Measurements from ENCODE around the gene COL9A3.

COL9A3 gene

GRCh38 chr20:62864207-62864606 is 47.4 kb downstream of the COL9A3 start:
- H3K27ac ChIP-seq (ENCODE audit: low read length, poor library complexity, severe bottlenecking), result no peak overlapping the region
- no peak overlapping the region for H3K14ac ChIP-seq (ENCODE audit: low read length in 2 of 2)
- no peaks in the 10 kb centered on the region for H3K9me3 ChIP-seq (ENCODE audit: control insufficient read depth, low read length)
- H3K27me3 ChIP-seq (ENCODE audit: control insufficient read depth in 1 of 2, insufficient read depth in 1 of 2, low read length in 2 of 2), result no peaks in the 10 kb centered on the region
- no peak overlapping the region for H2BK5ac ChIP-seq (ENCODE audit: low read depth, low read length, poor library complexity, severe bottlenecking)
- peaks cover 7% of the 10 kb centered on the region for H3K79me1 ChIP-seq (replicated peaks; ENCODE audit: low read length, poor library complexity, severe bottlenecking)
- no peak overlapping the region for H3K4me3 ChIP-seq (ENCODE audit: insufficient read depth in 1 of 2, low read depth in 1 of 2, low read length in 2 of 2)
- peaks cover 16% of the 10 kb centered on the region for H3K4me1 ChIP-seq (ENCODE audit: control insufficient read depth, insufficient read depth, low read depth, low read length)
- no peaks in the 10 kb centered on the region for H3K36me3 ChIP-seq (ENCODE audit: control insufficient read depth in 1 of 2, insufficient read depth in 2 of 2, low read depth in 1 of 2, low read length in 2 of 2)
- H3K4me2 ChIP-seq (ENCODE audit: low read length, poor library complexity, severe bottlenecking), result no peak overlapping the region
- no peak overlapping the region for H2AK5ac ChIP-seq (ENCODE audit: low read length, severe bottlenecking)
- H3K18ac ChIP-seq (ENCODE audit: low read depth in 1 of 2, low read length in 2 of 2), result no peak overlapping the region
- WGBS, result 98% methylated on average over 4 of the region's 7 CpGs
- H3K4ac ChIP-seq (ENCODE audit: low read depth in 1 of 2, low read length in 2 of 2), result no peak overlapping the region
- no peak overlapping the region for H3K23ac ChIP-seq (ENCODE audit: low read length in 2 of 2)
- no peak overlapping the region for H2AFZ ChIP-seq (ENCODE audit: low read depth, low read length)
- H3K9ac ChIP-seq (ENCODE audit: low read length), result no peak overlapping the region
- H4K8ac ChIP-seq (ENCODE audit: low read length), result no peak overlapping the region
- H2BK15ac ChIP-seq (ENCODE audit: low read depth, poor library complexity, severe bottlenecking), result no peak overlapping the region
- H2BK120ac ChIP-seq (ENCODE audit: low read depth, low read length), result no peak overlapping the region
- no peak overlapping the region for H4K91ac ChIP-seq (ENCODE audit: low read length)
- no peak overlapping the region for H2BK12ac ChIP-seq (ENCODE audit: low read length in 2 of 2)
- no peak for DNase-seq

GRCh38 chr20:62872184-62872847 is 55.5 kb downstream of the COL9A3 start:
- Histone ChIP-seq H2AK5ac (ENCODE audit: low read length, severe bottlenecking) (no peak overlapping the region), H3K14ac (ENCODE audit: low read length in 2 of 2) (peak overlapping the region in 1 of 2 experiments; percentile 5), H3K27ac (ENCODE audit: low read length, poor library complexity, severe bottlenecking) (no peak overlapping the region), H3K36me3 (ENCODE audit: control insufficient read depth in 1 of 2, insufficient read depth in 2 of 2, low read depth in 1 of 2, low read length in 2 of 2) (peaks cover 0 to 8% of the 10 kb centered on the region in 2 experiments), H3K27me3 (ENCODE audit: control insufficient read depth in 1 of 2, insufficient read depth in 1 of 2, low read length in 2 of 2) (no peaks in the 10 kb centered on the region), H4K91ac (ENCODE audit: low read length) (no peak overlapping the region), H4K8ac (ENCODE audit: low read length) (no peak overlapping the region), H3K4me1 (ENCODE audit: control insufficient read depth, insufficient read depth, low read depth, low read length) (peaks cover 14% of the 10 kb centered on the region), H2BK120ac (ENCODE audit: low read depth, low read length) (no peak overlapping the region), H3K9me3 (ENCODE audit: control insufficient read depth, low read length) (no peaks in the 10 kb centered on the region), H3K4me2 (ENCODE audit: low read length, poor library complexity, severe bottlenecking) (no peak overlapping the region), H3K18ac (ENCODE audit: low read depth in 1 of 2, low read length in 2 of 2) (no peak overlapping the region), H2BK12ac (ENCODE audit: low read length in 2 of 2) (no peak overlapping the region), H3K23ac (ENCODE audit: low read length in 2 of 2) (no peak overlapping the region), H3K4me3 (ENCODE audit: insufficient read depth in 1 of 2, low read depth in 1 of 2, low read length in 2 of 2) (no peak overlapping the region), H2BK5ac (ENCODE audit: low read depth, low read length, poor library complexity, severe bottlenecking) (no peak overlapping the region), H2BK15ac (ENCODE audit: low read depth, poor library complexity, severe bottlenecking) (no peak overlapping the region), H3K9ac (ENCODE audit: low read length) (no peak overlapping the region), H3K4ac (ENCODE audit: low read depth in 1 of 2, low read length in 2 of 2) (no peak overlapping the region), H3K79me1 (replicated peaks; ENCODE audit: low read length, poor library complexity, severe bottlenecking) (no peaks in the 10 kb centered on the region), H2AFZ (ENCODE audit: low read depth, low read length) (no peak overlapping the region)
- WGBS, result 96% methylated on average over 18 of the region's 18 CpGs
- no peak for DNase-seq

- no peak overlapping the region for H2BK120ac ChIP-seq (ENCODE audit: low read depth, low read length)
- no peaks in the 10 kb centered on the region for H3K9me3 ChIP-seq (ENCODE audit: control insufficient read depth, low read length)
- H2BK5ac ChIP-seq (ENCODE audit: low read depth, low read length, poor library complexity, severe bottlenecking), result no peak overlapping the region
- no peak overlapping the region for H2AK5ac ChIP-seq (ENCODE audit: low read length, severe bottlenecking)
- H3K14ac ChIP-seq (ENCODE audit: low read length in 2 of 2), result no peak overlapping the region
- no peak overlapping the region for H3K4ac ChIP-seq (ENCODE audit: low read depth in 1 of 2, low read length in 2 of 2)
- H2AFZ ChIP-seq (ENCODE audit: low read depth, low read length), result no peak overlapping the region
- H4K91ac ChIP-seq (ENCODE audit: low read length), result no peak overlapping the region
- H3K4me3 ChIP-seq (ENCODE audit: insufficient read depth in 1 of 2, low read depth in 1 of 2, low read length in 2 of 2), result no peak overlapping the region
- H4K8ac ChIP-seq (ENCODE audit: low read length), result no peak overlapping the region
- no peaks in the 10 kb centered on the region for H3K79me1 ChIP-seq (replicated peaks; ENCODE audit: low read length, poor library complexity, severe bottlenecking)
- no peak overlapping the region for H3K27ac ChIP-seq (ENCODE audit: low read length, poor library complexity, severe bottlenecking)
- no peak overlapping the region for H3K18ac ChIP-seq (ENCODE audit: low read depth in 1 of 2, low read length in 2 of 2)
- DNase-seq, result no peak
- H3K9ac ChIP-seq (ENCODE audit: low read length), result no peak overlapping the region
- no peak overlapping the region for H2BK15ac ChIP-seq (ENCODE audit: low read depth, poor library complexity, severe bottlenecking)
- peak overlapping the region in 1 of 2 experiments; percentile 46 for H2BK12ac ChIP-seq (ENCODE audit: low read length in 2 of 2)
- H3K4me1 ChIP-seq (ENCODE audit: control insufficient read depth, insufficient read depth, low read depth, low read length), result peaks cover 16% of the 10 kb centered on the region
- no peaks in the 10 kb centered on the region for H3K27me3 ChIP-seq (ENCODE audit: control insufficient read depth in 1 of 2, insufficient read depth in 1 of 2, low read length in 2 of 2)
- 97% methylated on average over 6 of the region's 6 CpGs for WGBS
- H3K36me3 ChIP-seq (ENCODE audit: control insufficient read depth in 1 of 2, insufficient read depth in 2 of 2, low read depth in 1 of 2, low read length in 2 of 2), result peaks cover 0 to 9% of the 10 kb centered on the region in 2 experiments
- H3K23ac ChIP-seq (ENCODE audit: low read length in 2 of 2), result no peak overlapping the region
- no peak overlapping the region for H3K4me2 ChIP-seq (ENCODE audit: low read length, poor library complexity, severe bottlenecking)
These were observed 56.0 kb downstream of the COL9A3 start for GRCh38 chr20:62872862-62873261.

GRCh38 chr20:62873280-62873679 is 56.4 kb downstream of the COL9A3 start:
- no peak for DNase-seq
- 45% methylated on average over 3 of the region's 7 CpGs for WGBS
- Histone ChIP-seq H2BK12ac (ENCODE audit: low read length in 2 of 2) (peak overlapping the region in 1 of 2 experiments; percentile 46), H3K23ac (ENCODE audit: low read length in 2 of 2) (no peak overlapping the region), H2BK15ac (ENCODE audit: low read depth, poor library complexity, severe bottlenecking) (no peak overlapping the region), H3K9ac (ENCODE audit: low read length) (no peak overlapping the region), H2BK120ac (ENCODE audit: low read depth, low read length) (no peak overlapping the region), H4K8ac (ENCODE audit: low read length) (no peak overlapping the region), H3K36me3 (ENCODE audit: control insufficient read depth in 1 of 2, insufficient read depth in 2 of 2, low read depth in 1 of 2, low read length in 2 of 2) (peaks cover 2 to 9% of the 10 kb centered on the region in 2 experiments), H3K14ac (ENCODE audit: low read length in 2 of 2) (no peak overlapping the region), H2BK5ac (ENCODE audit: low read depth, low read length, poor library complexity, severe bottlenecking) (no peak overlapping the region), H3K4me2 (ENCODE audit: low read length, poor library complexity, severe bottlenecking) (no peak overlapping the region), H3K27me3 (ENCODE audit: control insufficient read depth in 1 of 2, insufficient read depth in 1 of 2, low read length in 2 of 2) (no peaks in the 10 kb centered on the region), H3K4me3 (ENCODE audit: insufficient read depth in 1 of 2, low read depth in 1 of 2, low read length in 2 of 2) (no peak overlapping the region), H3K4ac (ENCODE audit: low read depth in 1 of 2, low read length in 2 of 2) (no peak overlapping the region), H3K27ac (ENCODE audit: low read length, poor library complexity, severe bottlenecking) (no peak overlapping the region), H2AK5ac (ENCODE audit: low read length, severe bottlenecking) (no peak overlapping the region), H3K18ac (ENCODE audit: low read depth in 1 of 2, low read length in 2 of 2) (no peak overlapping the region), H3K4me1 (ENCODE audit: control insufficient read depth, insufficient read depth, low read depth, low read length) (peaks cover 16% of the 10 kb centered on the region), H4K91ac (ENCODE audit: low read length) (no peak overlapping the region), H3K79me1 (replicated peaks; ENCODE audit: low read length, poor library complexity, severe bottlenecking) (no peaks in the 10 kb centered on the region), H2AFZ (ENCODE audit: low read depth, low read length) (no peak overlapping the region), H3K9me3 (ENCODE audit: control insufficient read depth, low read length) (no peaks in the 10 kb centered on the region)

Measured in mesenchymal stem cell (in vitro differentiated cells and primary cell).